ENCODE data around the gene JDP2.

The JDP2 gene

GRCh38 chr14:75383721-75384120 lies 44.1 kb upstream of the JDP2 start:
- peaks cover 15% of the 10 kb centered on the region for H3K4me1 Mint-ChIP-seq
- TF ChIP-seq, protein P1, sequence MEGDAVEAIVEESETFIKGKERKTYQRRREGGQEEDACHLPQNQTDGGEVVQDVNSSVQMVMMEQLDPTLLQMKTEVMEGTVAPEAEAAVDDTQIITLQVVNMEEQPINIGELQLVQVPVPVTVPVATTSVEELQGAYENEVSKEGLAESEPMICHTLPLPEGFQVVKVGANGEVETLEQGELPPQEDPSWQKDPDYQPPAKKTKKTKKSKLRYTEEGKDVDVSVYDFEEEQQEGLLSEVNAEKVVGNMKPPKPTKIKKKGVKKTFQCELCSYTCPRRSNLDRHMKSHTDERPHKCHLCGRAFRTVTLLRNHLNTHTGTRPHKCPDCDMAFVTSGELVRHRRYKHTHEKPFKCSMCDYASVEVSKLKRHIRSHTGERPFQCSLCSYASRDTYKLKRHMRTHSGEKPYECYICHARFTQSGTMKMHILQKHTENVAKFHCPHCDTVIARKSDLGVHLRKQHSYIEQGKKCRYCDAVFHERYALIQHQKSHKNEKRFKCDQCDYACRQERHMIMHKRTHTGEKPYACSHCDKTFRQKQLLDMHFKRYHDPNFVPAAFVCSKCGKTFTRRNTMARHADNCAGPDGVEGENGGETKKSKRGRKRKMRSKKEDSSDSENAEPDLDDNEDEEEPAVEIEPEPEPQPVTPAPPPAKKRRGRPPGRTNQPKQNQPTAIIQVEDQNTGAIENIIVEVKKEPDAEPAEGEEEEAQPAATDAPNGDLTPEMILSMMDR (IDR thresholded peaks at IDR 0.05; ENCODE audit: unreplicated experiment in 3 of 3) = no peak
- no peak overlapping the region for H3K27ac Mint-ChIP-seq
- no peaks in the 10 kb centered on the region for H3K27me3 Mint-ChIP-seq (ENCODE audit: low read depth)
- no peaks in the 10 kb centered on the region for H3K36me3 Mint-ChIP-seq (ENCODE audit: low read depth)
- H3K9me3 Mint-ChIP-seq = peaks cover 21% of the 10 kb centered on the region
- H3K4me3 Mint-ChIP-seq = no peak overlapping the region

DNA sequence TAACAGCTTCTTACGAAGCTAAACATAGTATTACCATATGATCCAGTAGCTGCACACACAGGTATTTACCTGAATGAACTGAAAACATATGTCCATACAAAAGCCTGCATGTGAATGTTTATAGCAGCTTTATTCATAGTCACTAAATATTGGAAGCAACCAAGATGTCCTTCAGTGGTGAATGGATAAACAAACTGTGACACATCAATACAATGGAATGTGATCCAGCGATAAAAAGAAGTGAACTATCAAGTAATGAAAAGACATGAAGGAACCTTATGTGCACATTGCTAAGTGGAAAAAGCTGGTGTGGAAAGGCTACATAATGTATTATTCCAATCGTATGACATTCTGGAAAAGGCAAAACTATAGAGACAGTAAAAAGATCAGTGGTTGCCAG lies 38.1 kb upstream of the JDP2 start:
- Mint-ChIP-seq H3K4me3 (no peak overlapping the region), H3K27ac (no peak overlapping the region), H3K27me3 (ENCODE audit: low read depth) (no peaks in the 10 kb centered on the region), H3K9me3 (peaks cover 9% of the 10 kb centered on the region), H3K4me1 (no peaks in the 10 kb centered on the region), H3K36me3 (ENCODE audit: low read depth) (no peaks in the 10 kb centered on the region)
- TF ChIP-seq, protein P1 (IDR thresholded peaks at IDR 0.05; ENCODE audit: unreplicated experiment in 3 of 3) = no peak

DNA sequence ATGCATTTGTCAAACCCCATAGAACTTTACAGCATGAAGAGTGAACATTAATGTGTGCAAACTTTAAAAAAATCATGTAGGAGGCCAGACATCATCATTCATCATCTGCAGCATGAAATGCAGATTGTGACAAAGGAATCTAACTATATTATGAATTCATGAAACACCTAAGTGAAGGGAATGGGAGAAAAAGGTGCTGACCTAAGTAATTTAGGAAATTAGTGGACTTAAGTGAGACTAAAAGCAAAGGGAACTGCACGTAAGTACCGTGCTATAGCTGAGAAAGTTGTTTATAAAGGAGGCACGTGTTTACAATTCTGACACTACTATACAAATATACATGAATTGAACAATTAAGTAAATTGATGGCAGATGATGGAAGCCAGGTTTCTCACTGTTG lies 37.6 kb upstream of the JDP2 start:
- Mint-ChIP-seq H3K36me3 (ENCODE audit: low read depth) (no peaks in the 10 kb centered on the region), H3K27ac (no peak overlapping the region), H3K9me3 (peaks cover 5% of the 10 kb centered on the region), H3K4me1 (no peaks in the 10 kb centered on the region), H3K27me3 (ENCODE audit: low read depth) (no peaks in the 10 kb centered on the region), H3K4me3 (no peak overlapping the region)
- TF ChIP-seq, protein P1 (IDR thresholded peaks at IDR 0.05; ENCODE audit: unreplicated experiment in 3 of 3) = no peak

DNA sequence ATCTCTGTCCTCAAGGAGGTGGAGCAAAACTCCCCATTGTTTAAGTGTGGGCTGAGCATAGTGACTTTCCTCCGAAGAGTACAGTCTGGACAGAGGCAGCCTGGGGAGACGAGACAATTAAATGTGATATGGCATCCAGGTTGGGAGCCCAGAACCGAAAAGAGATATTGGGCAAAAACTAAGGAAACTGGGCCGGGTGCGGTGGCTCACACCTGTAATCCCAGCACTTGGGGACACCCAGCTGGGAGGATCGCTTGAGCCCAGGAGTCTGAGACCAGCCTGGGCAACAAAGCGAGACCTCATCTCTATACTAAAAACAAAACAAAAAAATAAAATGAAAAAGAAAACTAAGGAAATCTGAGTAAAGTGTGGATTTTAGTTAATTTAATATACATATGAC lies 35.9 kb upstream of the JDP2 start:
- no peaks in the 10 kb centered on the region for H3K36me3 Mint-ChIP-seq (ENCODE audit: low read depth)
- H3K4me3 Mint-ChIP-seq = no peak overlapping the region
- no peak overlapping the region for H3K27ac Mint-ChIP-seq
- H3K27me3 Mint-ChIP-seq (ENCODE audit: low read depth) = peaks cover 8% of the 10 kb centered on the region
- H3K4me1 Mint-ChIP-seq = no peaks in the 10 kb centered on the region
- no peaks in the 10 kb centered on the region for H3K9me3 Mint-ChIP-seq
- TF ChIP-seq, protein P1 (IDR thresholded peaks at IDR 0.05; ENCODE audit: unreplicated experiment in 3 of 3) = no peak

- H3K4me1 Mint-ChIP-seq = peaks cover 4% of the 10 kb centered on the region
- no peak overlapping the region for H3K4me3 Mint-ChIP-seq
- peaks cover 9% of the 10 kb centered on the region for H3K27me3 Mint-ChIP-seq (ENCODE audit: low read depth)
- H3K27ac Mint-ChIP-seq = no peak overlapping the region
- peaks cover 3% of the 10 kb centered on the region for H3K9me3 Mint-ChIP-seq
- TF ChIP-seq, protein P1 (IDR thresholded peaks at IDR 0.05; ENCODE audit: unreplicated experiment in 3 of 3) = no peak
- no peaks in the 10 kb centered on the region for H3K36me3 Mint-ChIP-seq (ENCODE audit: low read depth)
Measured at GRCh38 chr14:75392686-75393641, 34.9 kb upstream of the JDP2 start.

DNA sequence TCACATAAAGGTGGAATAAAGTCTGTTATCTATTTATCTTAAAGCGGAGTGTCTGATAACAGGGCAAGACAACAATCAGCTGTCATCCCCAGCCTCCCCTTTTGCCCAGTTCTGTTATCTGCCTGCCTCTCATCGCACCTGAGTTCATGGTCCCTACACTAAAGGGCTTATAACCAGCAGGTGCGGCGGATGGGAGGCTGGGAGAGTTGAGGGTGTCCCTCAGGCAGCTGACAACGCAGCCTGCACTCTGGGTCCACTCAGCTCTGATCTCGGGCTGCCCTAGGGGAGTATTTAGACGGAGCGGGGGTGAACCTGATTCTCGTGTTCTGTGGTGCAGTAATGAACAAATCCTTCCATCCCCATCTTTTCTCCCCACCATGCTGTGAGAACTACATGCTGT lies 34.0 kb upstream of the JDP2 start:
- Mint-ChIP-seq H3K9me3 (peaks cover 3% of the 10 kb centered on the region), H3K27me3 (ENCODE audit: low read depth) (peaks cover 9% of the 10 kb centered on the region), H3K4me3 (no peak overlapping the region), H3K27ac (no peak overlapping the region), H3K36me3 (ENCODE audit: low read depth) (no peaks in the 10 kb centered on the region), H3K4me1 (peaks cover 5% of the 10 kb centered on the region)
- TF ChIP-seq, protein P1 (IDR thresholded peaks at IDR 0.05; ENCODE audit: unreplicated experiment in 3 of 3) = no peak
